ENCODE results near the gene SMAD9. TPM values are rescaled to one million over a fixed set of nuclear protein-coding genes. Genes with fewer than 3 reads are reported as not detected.

The SMAD9 gene
- total RNA-seq, 1 experiment from 2014 or later, result 1.1 TPM

- no peak overlapping the region for H2BK12ac ChIP-seq (ENCODE audit: insufficient read length, low read depth, low read length)
- no peaks in the 10 kb centered on the region for H3K27me3 ChIP-seq (ENCODE audit: insufficient read depth, low read length)
- no peaks in the 10 kb centered on the region for H3K23me2 ChIP-seq (ENCODE audit: insufficient read length, low read depth, low read length, poor library complexity, severe bottlenecking)
- H3K18ac ChIP-seq (ENCODE audit: insufficient read length, low read depth, low read length), result no peak overlapping the region
- H2AFZ ChIP-seq (ENCODE audit: low read length), result no peak overlapping the region
- no peak overlapping the region for H4K8ac ChIP-seq (replicated peaks; ENCODE audit: insufficient read length, low read depth, low read length)
- no peak overlapping the region for H3K9ac ChIP-seq (ENCODE audit: extremely low read depth, insufficient read length, low read length)
- H3K79me2 ChIP-seq (ENCODE audit: insufficient read depth, low read length), result no peaks in the 10 kb centered on the region
- TF ChIP-seq CTCF (conservative IDR thresholded peaks at IDR 0.05), result no peak
- no peak overlapping the region for H3K4me3 Mint-ChIP-seq
- H3K79me1 ChIP-seq (ENCODE audit: insufficient read depth, low read depth, low read length, poor library complexity, severe bottlenecking), result no peaks in the 10 kb centered on the region
- WGBS (ENCODE audit: extremely low coverage, insufficient read length, low lambda C conversion rate), result no CpG with 5 or more reads among the region's 5 CpGs
- no peak overlapping the region for H4K5ac ChIP-seq (ENCODE audit: insufficient read length, low read depth, low read length)
- no peak overlapping the region for H2AK5ac ChIP-seq (ENCODE audit: insufficient read length, low read length)
- H3K27me3 Mint-ChIP-seq (ENCODE audit: low read depth), result peaks cover 1% of the 10 kb centered on the region; the same call in 1 of the 2 replicates
- peaks cover 5% of the 10 kb centered on the region; the same call in 1 of the 2 replicates for H3K4me1 ChIP-seq (ENCODE audit: insufficient read depth, low read length)
- no peak overlapping the region for H2BK5ac ChIP-seq (ENCODE audit: insufficient read length, low read length)
- H2BK120ac ChIP-seq (ENCODE audit: low read depth, low read length, poor library complexity, severe bottlenecking), result no peak overlapping the region
- H3K27ac ChIP-seq (ENCODE audit: insufficient read length, low read depth, low read length), result no peak overlapping the region
- H3K9me3 Mint-ChIP-seq, result no peaks in the 10 kb centered on the region
- H3K9me3 ChIP-seq (ENCODE audit: control insufficient read depth, low read depth, low read length), result no peaks in the 10 kb centered on the region
- no peak overlapping the region for H3K14ac ChIP-seq (ENCODE audit: insufficient read depth, low read length)
- H4K20me1 ChIP-seq (ENCODE audit: control insufficient read depth, insufficient read depth, insufficient read length), result no peaks in the 10 kb centered on the region
- H3K4ac ChIP-seq (ENCODE audit: low read depth, low read length), result no peak overlapping the region
- H3K36me3 Mint-ChIP-seq (ENCODE audit: insufficient read depth in 1 of 3, low read depth in 3 of 3), result no peaks in the 10 kb centered on the region; a peak in 1 of 7 replicates
- no peak overlapping the region for H2BK20ac ChIP-seq (ENCODE audit: low read depth, low read length, poor library complexity, severe bottlenecking)
- H3K4me1 Mint-ChIP-seq, result peaks cover 20 to 26% of the 10 kb centered on the region in 2 experiments
- H4K91ac ChIP-seq (ENCODE audit: insufficient read length, low read depth, low read length), result no peak overlapping the region
- H3K4me2 ChIP-seq (ENCODE audit: insufficient read depth, insufficient read length, low read length), result no peak overlapping the region
- no peak overlapping the region for H2BK15ac ChIP-seq (ENCODE audit: low read depth, low read length)
- no peak overlapping the region for H3K27ac Mint-ChIP-seq
- DNase-seq, result no peak
- H3K56ac ChIP-seq (ENCODE audit: insufficient read length, low read depth, low read length), result no peak overlapping the region
- H3T11ph ChIP-seq (ENCODE audit: low read length), result no peak overlapping the region
- no peak overlapping the region for H3K23ac ChIP-seq (ENCODE audit: insufficient read length, low read depth, low read length)
Measured at GRCh38 chr13:36865265-36865664, 54.8 kb downstream of the SMAD9 start.
